HG03575 (cell line): ENCODE measurements around the gene KCNA2.

Experiments used
- ATAC-seq: cut with Tn5 transposase; IDR thresholded peaks from one replicate; pipeline ENCODE4 v1.9.1; 2021; ENCODE audit not compliant: unreplicated experiment, insufficient number of reproducible peaks, low FRiP score; ENCODE audit errors: extremely low read depth

Gene KCNA2

GRCh38 chr1:110631836-110632620 is 25.9 kb upstream of the KCNA2 start:
- no peak for ATAC-seq

DNA sequence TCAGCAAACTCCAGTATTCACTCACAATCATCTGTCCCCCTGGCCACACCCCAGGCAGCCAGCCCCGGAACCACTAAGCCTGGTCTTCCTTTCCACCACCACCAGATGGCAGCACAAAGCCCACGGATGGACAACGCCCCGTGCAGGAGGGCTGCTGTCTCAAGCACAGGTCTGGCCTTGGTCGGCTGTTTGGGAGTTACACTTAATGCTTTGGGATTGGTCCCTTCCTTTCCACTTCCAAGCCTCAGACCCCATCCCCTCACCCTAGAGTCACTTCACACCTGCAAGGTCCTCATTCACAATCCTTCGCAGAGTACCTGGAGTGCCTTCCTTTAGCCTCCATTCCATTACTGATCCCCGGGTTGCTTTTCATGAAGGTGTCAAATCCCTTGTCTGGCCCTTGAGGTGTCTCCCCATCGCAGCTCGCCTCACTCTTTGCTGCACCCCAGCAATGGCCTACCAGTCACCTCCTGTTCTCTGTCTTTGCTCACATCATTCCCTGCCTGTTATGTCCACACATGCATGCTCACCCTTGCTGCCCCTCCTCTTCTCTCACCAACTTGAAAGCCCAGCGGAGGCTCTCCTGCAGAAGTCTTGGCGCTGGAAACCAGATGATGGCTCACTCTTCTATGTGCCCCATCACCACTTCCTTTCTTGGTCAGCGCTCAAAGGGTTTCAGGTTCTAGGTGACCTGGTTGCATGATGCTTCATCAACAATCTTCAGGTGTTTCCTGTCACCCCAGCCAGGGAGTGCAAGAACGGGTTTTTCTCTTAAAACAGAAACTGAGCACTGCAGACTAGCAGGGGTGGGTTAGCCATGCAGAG is 24.9 kb upstream of the KCNA2 start:
- ATAC-seq: no peak

DNA sequence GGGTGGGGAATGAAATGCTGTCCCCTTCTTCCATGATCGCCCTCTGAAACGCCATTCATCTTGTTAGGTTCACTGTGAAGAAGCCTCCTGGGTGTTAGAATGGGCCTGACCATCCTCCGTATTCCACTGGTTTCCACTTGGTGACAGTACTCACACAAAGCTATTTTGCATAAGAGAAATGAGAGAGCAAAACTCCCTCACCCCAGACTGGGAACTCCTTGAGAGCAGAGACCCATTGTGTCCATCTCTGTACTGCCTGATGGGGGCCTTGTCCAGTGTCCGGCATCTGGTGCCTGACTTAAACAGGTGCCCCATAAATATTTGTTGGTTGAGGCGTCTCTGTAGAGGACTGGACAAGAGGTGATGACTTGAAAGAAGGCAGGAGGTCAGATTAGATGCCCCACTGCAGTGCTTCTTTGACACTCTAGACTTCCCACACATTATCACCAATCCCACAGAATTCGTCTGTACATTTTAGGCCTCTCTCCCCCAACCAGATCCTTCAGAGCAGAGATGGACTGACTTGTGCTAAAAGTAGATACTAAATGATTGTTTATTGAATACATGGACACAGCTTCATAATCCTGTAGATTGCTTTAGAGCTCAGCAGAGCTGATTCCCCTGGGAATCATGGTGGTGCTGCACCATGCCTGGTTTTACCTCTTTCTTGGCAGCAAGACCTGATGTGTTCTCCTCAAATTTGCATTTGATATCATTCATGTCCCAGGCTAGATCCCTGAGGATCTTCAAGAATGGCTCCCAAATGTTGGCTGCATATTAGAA is 22.4 kb upstream of the KCNA2 start:
- no peak for ATAC-seq

DNA sequence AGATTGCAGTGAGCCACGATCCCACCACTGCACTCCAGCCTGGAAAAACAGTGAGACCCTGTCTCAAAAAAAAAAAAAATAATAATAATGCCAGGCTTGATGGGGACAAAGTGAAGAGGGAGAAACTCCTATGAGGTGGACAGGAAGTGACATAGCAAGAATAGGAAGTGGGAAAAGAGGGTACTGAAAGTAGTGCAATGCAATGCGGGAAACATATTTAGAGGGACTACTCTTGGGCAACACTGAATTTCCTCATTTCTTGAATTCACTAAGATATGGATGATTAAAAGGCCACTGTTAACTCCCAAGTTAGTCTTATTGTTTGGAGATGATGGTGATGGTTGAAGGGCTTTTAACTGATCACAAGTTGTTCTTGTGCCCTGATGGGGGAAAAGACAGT is 21.6 kb upstream of the KCNA2 start:
- ATAC-seq: no peak

GRCh38 chr1:110626889-110627288 is 20.7 kb upstream of the KCNA2 start:
- ATAC-seq: no peak

- ATAC-seq: no peak
Measured at GRCh38 chr1:110620686-110621085, 14.5 kb upstream of the KCNA2 start.

GRCh38 chr1:110620250-110620615 is 14.1 kb upstream of the KCNA2 start:
- no peak for ATAC-seq

DNA sequence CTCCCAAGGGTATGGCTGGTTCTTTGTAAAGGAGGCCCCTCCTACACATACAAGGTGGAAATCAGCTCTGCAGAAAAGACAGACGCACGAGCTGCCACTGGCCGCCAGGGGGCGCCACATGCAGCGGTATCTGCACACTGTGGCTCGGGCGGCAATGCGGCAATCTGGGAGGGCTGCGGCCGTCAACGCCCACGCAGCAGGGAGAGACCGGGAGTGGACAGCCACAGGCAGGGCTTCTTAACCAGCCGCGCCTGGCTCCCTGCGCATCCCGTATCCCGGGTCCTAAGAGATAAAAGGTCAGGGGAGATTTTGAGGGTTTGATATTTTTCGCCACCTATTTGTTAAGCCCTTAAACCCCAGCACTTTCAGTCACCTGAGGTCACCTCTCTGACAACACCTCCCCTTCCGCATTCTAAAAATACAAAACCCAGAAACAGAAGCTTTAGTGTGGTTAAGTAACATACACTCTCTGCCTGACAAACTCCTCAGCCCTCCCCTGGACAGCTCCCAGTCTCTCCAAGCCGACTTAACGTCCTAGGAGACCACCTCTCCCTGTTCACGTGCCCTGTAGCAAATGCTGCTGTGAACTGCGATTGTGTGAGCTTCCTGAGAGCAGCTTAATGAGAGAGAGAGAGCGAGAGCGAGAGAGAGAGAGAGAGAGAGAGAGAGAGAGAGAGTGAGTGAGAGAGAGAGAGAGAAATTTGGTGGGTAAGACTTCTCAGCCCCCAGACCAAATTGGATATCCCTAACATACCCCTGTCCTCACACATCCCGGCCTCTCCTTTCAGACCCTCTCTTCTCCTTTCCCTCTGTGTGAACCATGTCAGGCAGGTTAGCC is 13.5 kb upstream of the KCNA2 start:
- ATAC-seq: no peak

DNA sequence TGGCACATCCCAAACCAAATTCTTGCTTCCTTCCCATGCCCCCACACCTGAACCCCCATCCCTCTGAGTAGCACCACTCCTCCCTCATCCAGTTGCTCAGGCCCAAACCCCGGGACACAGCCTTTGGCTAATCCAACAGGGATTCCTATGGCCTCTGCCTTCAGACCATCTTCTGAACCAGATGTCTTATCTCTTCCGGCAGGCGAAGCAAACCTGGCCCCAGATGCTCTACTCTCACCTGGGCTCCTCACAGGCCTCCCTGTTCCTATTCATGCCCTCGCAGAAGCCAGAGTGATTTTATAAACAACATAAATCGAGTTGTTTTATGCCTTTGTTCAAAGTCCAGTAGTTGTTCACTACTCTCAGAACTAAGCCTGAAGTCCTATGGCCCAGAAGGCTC is 12.5 kb upstream of the KCNA2 start:
- ATAC-seq: no peak

- no peak for ATAC-seq
Measured at GRCh38 chr1:110617589-110617988, 11.4 kb upstream of the KCNA2 start.

DNA sequence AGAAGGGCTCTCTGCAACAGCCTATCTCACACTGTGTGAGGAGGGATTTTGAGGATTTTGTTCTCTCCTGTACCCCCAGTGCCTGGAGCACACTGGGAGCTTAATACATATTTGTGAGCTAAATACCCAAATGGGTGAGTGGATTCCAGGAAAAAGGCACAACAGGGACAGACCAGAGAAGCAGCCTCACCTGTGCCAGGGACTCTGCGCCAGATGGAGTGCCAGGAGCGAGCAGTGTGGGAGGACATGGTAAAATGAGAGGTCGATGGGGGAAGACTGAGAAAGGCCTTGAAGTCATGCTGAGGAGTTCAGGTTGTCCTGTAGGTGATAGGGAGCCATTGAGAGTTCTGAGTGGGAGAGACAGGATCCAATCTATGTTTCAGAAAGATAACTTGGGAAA is 11.0 kb upstream of the KCNA2 start:
- ATAC-seq: no peak

DNA sequence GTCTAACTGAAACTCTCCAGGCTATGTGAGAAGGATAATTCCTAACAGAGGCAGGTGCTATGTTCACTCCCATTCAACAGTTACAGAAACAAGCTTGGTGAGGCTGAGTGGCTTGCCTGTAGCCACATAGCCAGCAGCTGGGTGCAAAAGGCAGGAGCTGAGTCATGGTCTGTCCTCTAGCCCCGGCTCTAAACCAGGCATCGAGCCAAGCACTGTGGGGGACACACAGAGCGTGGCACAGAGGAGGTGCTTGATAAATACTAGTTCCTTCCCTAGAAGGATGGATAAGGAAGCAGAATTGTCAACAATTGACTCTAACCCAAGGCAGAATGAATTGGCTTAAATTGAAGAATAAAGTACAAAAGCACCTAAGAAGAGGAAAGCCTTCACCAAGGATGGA is 10.4 kb upstream of the KCNA2 start:
- ATAC-seq: no peak

DNA sequence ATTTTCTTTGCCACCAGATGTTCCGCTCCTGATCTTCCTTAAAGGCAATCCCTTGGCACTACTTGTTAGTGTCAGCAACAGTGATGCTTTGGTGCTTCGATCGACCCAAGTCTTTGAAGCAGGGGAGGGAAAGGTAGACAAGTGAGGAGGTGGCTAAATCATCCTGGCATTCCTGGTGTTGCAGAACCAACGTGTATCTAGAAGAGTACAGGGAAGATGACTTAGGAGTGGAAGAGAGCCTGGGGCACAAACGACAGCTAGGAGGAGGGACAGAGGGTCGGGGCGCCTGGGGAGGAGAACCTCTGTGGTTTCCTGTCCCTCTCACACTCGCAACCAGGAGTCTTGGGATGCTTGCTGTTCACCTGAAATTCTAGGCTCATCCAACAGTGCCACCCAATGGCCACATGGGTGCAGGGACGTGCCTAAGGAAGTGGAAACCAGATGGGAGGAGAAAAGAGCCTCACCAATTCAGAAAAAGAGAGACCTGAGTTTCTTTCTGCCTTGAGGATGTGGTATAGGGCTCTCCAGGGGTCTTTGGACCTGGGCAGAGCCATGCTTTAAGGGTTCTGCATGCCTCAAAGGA is 9.5 kb upstream of the KCNA2 start:
- ATAC-seq: no peak

DNA sequence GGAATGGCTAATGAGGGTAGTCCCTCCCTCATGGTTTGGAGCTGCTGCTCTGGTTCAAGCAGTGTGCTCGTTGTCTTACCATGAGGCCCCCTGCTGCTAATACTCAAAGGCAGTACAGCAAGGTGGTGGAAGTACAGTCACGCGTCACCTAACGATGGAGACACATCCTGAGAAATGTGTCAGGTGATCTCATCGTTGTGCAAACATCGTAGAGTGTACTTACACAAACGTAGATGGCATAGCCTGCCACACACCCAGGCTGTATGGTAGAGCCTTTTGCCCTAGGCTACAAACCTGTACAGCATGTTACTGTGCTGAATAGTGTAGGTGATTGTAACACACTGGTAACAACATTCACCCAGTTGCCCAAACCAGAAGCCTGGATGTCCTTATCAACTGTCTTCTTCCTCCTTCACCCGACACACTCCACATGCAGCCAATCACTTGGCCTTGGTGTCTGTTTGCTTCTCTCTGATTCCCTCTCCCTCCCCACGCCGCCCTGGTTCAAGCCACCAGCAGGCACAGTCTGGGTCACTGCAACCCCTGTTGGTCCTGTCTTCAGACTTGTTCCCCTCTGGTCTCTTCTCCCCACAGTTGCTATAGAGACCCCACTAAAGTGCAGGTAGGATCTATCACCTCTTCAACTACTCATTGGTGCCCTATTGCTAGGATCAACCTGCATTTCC is 6.0 kb upstream of the KCNA2 start:
- no peak for ATAC-seq

DNA sequence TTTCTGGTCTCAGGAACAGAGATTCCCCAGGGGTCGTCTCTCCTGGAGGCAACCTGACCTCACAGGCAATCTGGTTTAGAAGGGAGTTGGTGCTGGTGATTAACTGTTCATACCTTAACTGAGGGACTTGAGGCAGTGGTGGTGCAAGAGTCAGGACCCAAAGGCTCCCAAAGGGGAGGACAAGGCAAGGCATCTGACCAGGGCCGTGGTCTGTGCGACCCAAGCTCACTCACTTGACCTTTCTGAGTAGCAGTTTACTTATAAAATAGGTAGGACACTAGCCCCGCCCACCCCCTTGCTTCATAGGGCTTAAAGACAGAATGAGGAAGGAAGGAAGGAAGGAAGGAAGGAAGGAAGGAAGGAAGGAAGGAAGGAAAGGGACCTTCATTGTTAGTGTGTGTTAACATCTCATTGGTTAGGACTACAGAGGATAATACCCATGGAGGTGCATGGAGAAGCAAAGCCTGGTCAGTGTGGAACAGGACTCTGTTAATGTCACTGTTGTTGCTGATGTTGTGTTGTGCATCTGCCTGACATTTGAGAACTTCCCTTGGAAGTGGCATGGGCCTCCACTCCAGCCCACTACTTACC is 4.6 kb upstream of the KCNA2 start:
- ATAC-seq: no peak

DNA sequence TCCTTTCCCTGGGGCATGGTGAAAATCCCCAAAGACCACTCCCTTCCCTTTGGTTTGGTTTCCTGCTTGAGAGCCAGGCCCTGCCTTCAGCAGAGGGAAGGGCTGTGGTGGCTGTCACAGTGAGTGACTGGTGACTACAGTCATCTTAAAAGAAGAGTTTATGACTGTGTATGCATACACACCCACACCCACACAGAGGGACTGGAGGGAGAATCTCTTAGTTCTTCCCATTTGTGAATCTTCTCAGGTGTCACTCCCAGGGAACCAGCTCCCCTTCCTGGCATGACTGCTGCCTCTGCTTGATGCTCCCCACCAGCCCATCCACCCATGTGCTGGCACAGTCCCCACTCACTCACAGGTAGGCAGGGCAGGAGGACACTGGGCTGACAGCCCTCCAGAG is 3.9 kb upstream of the KCNA2 start:
- ATAC-seq: no peak

DNA sequence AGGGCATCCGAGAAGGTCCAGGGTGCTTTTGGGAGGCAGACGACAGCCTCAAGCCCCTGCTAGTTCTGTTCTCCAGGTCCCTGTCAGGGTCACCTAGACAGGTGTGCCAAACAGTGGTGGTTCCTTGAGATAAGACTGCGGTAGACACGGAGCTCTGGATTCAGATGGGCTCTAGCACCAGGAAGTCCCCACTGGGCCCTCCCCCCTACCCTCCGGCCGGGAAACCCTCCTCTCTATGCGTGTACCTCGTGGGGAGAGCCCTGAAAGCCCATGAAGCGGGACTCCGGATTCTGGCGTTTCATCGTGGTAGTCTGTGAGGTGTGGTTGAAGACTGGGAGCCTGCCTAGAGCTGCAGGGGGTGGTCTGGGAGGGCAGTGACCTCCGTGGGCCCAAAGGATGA is 2.1 kb upstream of the KCNA2 start:
- ATAC-seq: no peak
